K562 (cell line): ENCODE data around the gene NFKBIB. TPM values are rescaled to one million over a fixed set of nuclear protein-coding genes. Genes with fewer than 3 reads are reported as not detected.

ENCODE experiments used
- CHD7 ChIP-seq: fragments of 200-600 bp; sonication (generic); IDR thresholded peaks from one replicate; pipeline ENCODE4 v1.6.1; 2012; ENCODE audit warnings: mild to moderate bottlenecking, low read depth, low read length, inconsistent platforms
- FOXO4 ChIP-seq: fragments of 450-650 bp; formaldehyde crosslinking; IDR thresholded peaks from 2 replicates; pipeline ENCODE4 v1.4.0; 2020; ENCODE audit warnings: mild to moderate bottlenecking, moderate library complexity
- GATAD2B ChIP-seq: fragments of 450-650 bp; IDR thresholded peaks from 2 replicates; pipeline ENCODE4 v1.6.1; 2017; ENCODE audit warnings: mild to moderate bottlenecking, borderline replicate concordance
- NEUROD1 ChIP-seq: fragments of 150-350 bp; IDR thresholded peaks from 2 replicates; pipeline ENCODE4 v1.6.1; 2014; ENCODE audit warnings: borderline replicate concordance, low read length, low read depth; ENCODE audit not compliant: partially characterized antibody
- SREBF2 ChIP-seq: sonication (generic); formaldehyde crosslinking; IDR thresholded peaks from 2 replicates; pipeline ENCODE4 v1.4.0; 2020; ENCODE audit warnings: mild to moderate bottlenecking, missing genetic modification reagents
- TSHZ1 ChIP-seq: fragments of 250-450 bp; sonication (Bioruptor Pico); IDR thresholded peaks from 2 replicates; pipeline ENCODE4 v1.4.0; 2020; ENCODE audit warnings: mild to moderate bottlenecking, moderate library complexity
- ZNF134 ChIP-seq: fragments of 250-450 bp; sonication (Bioruptor Pico); conservative IDR thresholded peaks from 2 replicates; pipeline ENCODE4 v1.4.0; 2020
- ZNF512 ChIP-seq: IDR thresholded peaks from 2 replicates; pipeline ENCODE4 v1.6.1; 2016; ENCODE audit warnings: missing genetic modification characterization, missing compliant biosample characterization
- ZNF778 ChIP-seq: fragments of 450-650 bp; formaldehyde crosslinking; IDR thresholded peaks from 2 replicates; pipeline ENCODE4 v1.4.0; 2020; ENCODE audit warnings: mild to moderate bottlenecking, moderate library complexity
- polyA plus RNA-seq, 8 experiments: library from polyadenylated mRNA; depleted of rRNA in 4 of 8; stranded (reverse) in 5 of 8; unstranded in 3 of 8; fragments of >200 nt; fragmentation: Nextera tagmentation in 2 of 8; fragmentation: Illumina TruSeq in 1 of 8; extraction: Ambion mirVana in 2 of 8; extraction: Trizol in 1 of 8; gene quantifications; 2 replicates each; pipeline versions ENCODE4 v1.2.1 to v1.2.3, GENCODE V29; 2011 to 2014; ENCODE audit warnings: inconsistent platforms in 1 of 8, missing spikeins in 1 of 8
- total RNA-seq, 7 experiments: library from RNA; depleted of rRNA in 6 of 7; stranded (reverse); fragments of >200 nt in 6 of 7; fragmentation: Illumina TruSeq in 2 of 7; extraction: Trizol in 2 of 7; gene quantifications; 2 replicates each; pipeline versions ENCODE4 v1.2.1 to v1.2.3, GENCODE V29; 2011 to 2021; ENCODE audit warnings: low replicate concordance in 1 of 7

NFKBIB gene
- total and polyA plus RNA-seq, 9 of the 15 experiments (the other 6 are each of a cell fraction or from before 2014, with no cell fraction given) = 1.5 to 44.9 (median 10.4) TPM

GRCh38 chr19:38851622-38852230 is 48.0 kb upstream of the NFKBIB start (continued):
- TF ChIP-seq TSHZ1 (CRISPR knock-in tag) (no peak), ZNF512 (tag) (no peak), GATAD2B (peak; percentile 58; the same call in 1 of the 2 replicates), NEUROD1 (no peak), FOXO4 (CRISPR knock-in tag) (no peak), ZNF134 (CRISPR knock-in tag) (no peak), CHD7 (no peak), SREBF2 (CRISPR knock-in tag) (no peak), ZNF778 (CRISPR knock-in tag) (no peak)
